NCI-H1930 (cell line): ENCODE results near the gene CHST14.

Experiments
- DNase-seq, 2 experiments: peaks; one replicate each; lab custom pipeline; 2025; lab: John Stamatoyannopoulos, UW

CHST14 gene

GRCh38 chr15:40489274-40490175 is 18.7 kb downstream of the CHST14 start:
- DNase-seq, result no peak

GRCh38 chr15:40493089-40493840 is 22.5 kb downstream of the CHST14 start:
- DNase-seq, result no peak

- no peak for DNase-seq
These were observed 24.7 kb downstream of the CHST14 start for GRCh38 chr15:40495516-40495915.

- DNase-seq, result no peak
These were observed 27.6 kb downstream of the CHST14 start for GRCh38 chr15:40498418-40498817.

- no peak for DNase-seq
These were observed 28.1 kb downstream of the CHST14 start for GRCh38 chr15:40498891-40499290.

GRCh38 chr15:40499931-40500330 is 29.1 kb downstream of the CHST14 start:
- no peak for DNase-seq

- no peak for DNase-seq
These were observed 30.0 kb downstream of the CHST14 start for GRCh38 chr15:40500568-40501330.

- DNase-seq, result no peak
These were observed 30.7 kb downstream of the CHST14 start for GRCh38 chr15:40501487-40501886.

- peak; percentile 69 to 83 for DNase-seq
These were observed 36.3 kb downstream of the CHST14 start for GRCh38 chr15:40506964-40507571.

- no peak for DNase-seq
These were observed 37.4 kb downstream of the CHST14 start for GRCh38 chr15:40508216-40508615.

- DNase-seq, result no peak
These were observed 39.4 kb downstream of the CHST14 start for GRCh38 chr15:40510201-40510600.

- DNase-seq, result no peak
These were observed 40.3 kb downstream of the CHST14 start for GRCh38 chr15:40511093-40511471.

GRCh38 chr15:40511472-40512133 is 40.8 kb downstream of the CHST14 start:
- DNase-seq, result peak in 1 of 2 experiments; percentile 21

- no peak for DNase-seq
These were observed 41.7 kb downstream of the CHST14 start for GRCh38 chr15:40512440-40512839.

- no peak for DNase-seq
These were observed 42.8 kb downstream of the CHST14 start for GRCh38 chr15:40513609-40514008.

- DNase-seq, result no peak
These were observed 45.5 kb downstream of the CHST14 start for GRCh38 chr15:40516322-40516721.
